NCI-H1417 (cell line): ENCODE results near the gene LRRC8B.
"Not testable (repeated sequence)": the region's sequence is repeated elsewhere in the genome, so short reads cannot be mapped to it uniquely, and the experiment has no call there.

Source experiments
- DNase-seq, 3 experiments: peaks; one replicate each; lab custom pipeline; 2025; lab: John Stamatoyannopoulos, UW

The LRRC8B gene

DNA sequence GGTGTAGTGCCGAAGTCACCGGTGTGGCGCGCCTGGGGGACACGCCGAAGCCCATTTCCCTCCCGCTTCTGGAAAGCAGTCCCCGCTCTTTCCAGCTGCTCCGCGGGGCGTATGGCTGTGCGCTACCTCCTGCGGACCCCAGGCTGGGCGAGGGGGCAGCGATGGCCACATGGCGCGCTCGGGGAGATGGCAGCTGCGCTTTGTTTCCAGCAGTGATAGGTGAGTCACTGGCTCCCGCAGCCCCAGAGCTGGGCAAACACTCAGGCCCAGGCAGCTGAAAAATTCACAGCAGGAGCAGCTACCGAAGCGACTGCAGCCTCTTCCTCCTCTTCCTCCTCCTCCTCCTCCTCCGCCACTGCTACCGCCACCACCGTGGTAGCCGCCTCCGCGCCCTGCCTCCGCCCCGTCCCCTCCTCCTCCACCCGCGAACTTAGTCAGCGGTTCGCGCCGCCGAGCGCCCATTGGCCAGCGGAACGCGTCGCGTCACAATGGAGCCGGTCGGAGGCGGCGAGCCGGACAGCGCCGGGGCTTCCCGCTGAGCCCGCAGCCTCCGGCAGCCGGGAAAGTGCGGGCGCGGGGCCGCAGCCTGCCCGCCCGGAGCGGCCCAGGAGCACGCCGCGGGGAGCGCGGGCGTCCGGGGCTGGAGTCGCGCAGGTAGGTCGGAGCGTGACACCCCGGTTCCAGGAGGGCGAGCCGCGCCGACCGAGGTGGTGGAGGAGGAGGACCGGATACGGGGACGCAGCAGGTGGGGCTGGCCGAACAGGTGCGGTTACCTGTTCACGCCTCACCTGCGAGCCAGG is at the start of gene LRRC8B:
TSS of gene LRRC8B (plus strand) at position 461 of the 800 bp plus-strand sequence. CDS start 57,822 bp downstream, outside the sequence.
- peak; percentile 89 to 96 (median 94) for DNase-seq

DNA sequence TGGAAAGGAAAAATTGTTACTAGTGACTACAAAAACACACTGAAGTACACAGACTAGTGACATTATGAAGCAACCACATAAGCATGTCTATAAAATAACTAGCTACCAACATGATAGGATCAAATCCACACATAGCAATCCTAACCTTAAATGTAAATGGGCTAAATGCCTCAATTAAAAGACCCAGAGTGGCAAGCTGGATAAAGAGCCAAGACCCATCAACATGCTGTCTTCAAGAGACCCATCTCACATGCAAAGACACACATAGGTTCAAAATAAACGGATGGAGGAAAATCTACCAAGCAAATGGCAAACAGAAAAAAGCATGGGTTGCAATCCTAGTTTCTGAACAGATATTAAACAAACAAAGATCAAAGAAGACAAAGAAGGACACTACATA is 49.4 kb upstream of the LRRC8B start:
- no peak for DNase-seq

DNA sequence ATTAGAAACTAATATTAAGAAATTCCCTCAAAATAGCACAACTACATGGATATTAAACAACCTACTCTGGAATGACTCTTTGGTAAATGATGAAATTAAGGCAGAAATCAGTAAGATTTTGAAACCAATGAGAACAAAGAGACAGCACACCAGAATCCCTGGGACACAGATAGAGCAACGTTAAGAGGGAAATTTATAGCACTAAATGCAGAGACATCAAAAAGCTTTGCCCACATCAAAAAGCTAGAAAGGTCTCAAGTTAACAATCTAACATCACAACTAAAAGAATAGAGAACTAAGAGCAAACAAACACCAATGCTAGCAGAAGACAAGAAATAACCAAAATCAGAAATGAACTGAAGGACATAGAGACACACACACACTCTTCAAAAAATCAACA is 48.6 kb upstream of the LRRC8B start:
- no peak for DNase-seq

DNA sequence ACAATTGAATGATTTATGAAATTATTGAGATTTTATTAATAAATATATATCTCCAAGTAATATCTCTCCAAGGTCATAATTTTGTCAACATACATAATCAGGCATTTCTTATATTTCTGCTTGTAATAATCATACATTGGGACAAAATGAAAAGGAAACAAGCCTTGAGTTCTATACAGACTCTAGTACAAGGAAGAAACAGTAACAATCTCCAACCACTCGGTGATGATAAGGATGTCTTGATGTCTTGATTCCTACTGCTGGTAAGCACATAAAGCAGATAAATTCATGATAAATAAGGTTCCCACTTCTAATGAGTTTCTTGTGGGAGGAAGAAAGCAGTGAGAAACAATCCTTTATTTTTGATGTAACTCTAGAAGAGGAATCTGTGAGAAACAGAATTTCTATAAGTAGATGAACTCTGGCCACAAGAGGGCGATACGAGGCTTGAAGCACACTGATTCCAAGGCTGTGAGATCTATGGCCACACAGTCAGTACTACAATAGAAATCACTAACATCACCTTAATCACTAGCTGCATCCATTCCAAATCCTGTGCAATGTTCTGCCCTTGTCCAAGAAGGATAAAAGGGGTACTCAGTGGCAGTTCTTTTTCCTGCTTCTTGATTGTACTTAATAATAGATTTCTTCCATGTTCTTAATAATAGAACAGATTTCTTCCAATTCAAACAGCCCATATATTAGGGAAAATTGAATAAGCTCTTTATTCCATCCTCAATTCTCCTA is 41.4 kb upstream of the LRRC8B start:
- peak; percentile 48 to 88 (median 81) for DNase-seq

DNA sequence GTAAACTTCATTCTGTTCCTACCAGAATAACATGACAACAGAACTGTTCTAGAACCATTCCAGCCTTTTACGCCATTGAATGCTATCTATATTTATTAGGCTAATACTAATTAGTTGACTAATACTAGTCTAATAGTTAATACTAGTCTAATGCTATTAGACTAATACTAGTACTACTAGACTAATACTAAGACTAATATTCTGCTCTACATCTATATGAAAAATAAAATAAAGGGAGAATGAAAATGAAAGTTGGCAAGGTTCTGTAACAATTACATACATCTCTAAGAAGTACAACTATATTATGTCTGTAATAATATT is 40.9 kb upstream of the LRRC8B start:
- no peak for DNase-seq

DNA sequence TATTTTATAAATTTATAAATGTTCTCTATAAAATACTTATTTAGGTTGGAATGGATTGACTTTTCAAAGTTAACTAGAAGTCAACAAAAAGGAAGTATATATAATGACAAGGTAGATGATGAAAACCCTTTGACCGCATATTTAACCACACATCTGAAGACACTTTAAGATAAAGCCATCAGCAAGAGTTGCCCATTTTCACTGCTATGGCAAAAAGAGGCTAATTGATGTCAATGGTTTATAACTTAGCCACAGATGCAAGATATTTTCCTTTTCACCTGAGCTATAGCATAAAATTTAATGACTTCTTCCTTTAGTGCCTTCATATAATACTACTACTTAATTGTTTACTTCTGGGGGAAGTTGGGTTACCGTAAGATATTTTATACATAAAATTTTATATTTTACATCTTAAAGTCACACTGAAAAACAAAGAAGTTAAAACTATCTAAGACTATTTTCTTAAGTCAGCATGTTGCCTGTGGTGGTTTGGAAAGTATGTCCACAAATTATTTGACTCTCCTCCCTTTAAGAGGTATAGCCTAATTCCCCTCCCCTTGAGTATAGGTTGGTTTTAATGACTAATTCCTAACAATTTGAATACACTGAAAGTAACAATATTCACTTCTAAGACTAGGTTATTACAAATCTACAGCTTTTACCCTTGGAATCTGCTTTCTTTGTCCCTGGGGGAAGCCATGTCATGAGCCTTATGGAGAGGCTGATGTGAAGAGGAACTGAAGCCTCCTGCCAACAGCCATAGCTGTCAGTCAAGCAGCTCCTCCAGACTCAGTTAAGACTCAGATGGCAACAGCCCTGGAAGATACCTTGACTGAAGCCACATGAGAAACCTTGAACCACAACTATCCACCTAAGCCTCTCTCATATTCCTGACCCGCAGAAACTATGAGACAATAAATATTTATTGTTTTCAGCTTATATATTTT is 40.3 kb upstream of the LRRC8B start:
- no peak for DNase-seq

DNA sequence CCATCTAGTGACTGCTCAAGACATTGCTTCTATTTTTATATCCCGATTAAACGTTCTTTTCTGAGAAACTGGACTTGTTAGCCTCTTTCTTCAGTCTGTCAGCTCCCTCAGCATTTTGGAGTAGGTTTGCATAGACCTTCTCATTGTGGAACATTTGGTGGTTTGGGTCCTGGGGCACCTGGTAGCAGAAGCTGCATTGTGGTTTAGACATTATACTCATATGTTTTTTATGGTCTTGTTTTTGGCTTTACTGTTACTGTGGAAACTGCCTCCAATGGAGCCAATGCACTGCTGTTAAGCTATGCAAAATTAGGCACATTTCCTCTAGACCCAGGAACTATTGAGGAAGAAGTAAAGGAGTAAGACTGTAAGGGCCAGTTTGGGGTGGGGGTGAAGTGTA is 36.7 kb upstream of the LRRC8B start:
- DNase-seq: no peak

DNA sequence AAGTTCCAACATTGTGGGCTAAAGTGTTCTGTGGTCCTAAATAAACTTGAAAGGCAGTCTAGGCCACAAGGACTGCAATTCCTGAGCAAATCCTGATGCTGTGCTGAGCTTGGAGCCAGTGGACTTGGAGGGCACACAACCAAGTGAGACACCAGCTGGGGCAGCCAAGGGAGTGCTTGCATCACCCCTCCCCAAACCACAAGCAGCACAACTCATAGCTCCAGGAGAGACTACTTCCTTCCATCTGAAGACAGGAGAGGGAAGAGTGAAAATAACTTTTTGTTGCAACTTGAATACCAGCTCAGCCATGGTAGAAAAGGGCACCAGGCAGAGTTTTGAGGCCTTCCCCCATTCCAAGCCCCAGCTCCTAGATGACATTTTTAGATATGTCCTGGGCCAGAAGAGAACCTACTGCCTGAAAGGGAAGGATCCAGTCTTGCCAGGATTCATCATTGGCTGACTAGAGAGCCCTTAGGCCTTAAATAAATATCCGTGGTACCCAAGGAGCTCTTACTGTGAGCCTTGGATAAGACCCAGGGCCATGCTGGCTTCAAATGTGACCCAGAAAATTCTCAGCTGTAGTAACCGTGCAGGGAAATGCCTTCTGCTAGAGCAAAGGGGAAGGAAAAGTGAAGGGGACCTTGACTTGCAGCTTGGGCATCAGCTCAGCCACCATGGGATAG is 35.4 kb upstream of the LRRC8B start:
- DNase-seq: no peak

DNA sequence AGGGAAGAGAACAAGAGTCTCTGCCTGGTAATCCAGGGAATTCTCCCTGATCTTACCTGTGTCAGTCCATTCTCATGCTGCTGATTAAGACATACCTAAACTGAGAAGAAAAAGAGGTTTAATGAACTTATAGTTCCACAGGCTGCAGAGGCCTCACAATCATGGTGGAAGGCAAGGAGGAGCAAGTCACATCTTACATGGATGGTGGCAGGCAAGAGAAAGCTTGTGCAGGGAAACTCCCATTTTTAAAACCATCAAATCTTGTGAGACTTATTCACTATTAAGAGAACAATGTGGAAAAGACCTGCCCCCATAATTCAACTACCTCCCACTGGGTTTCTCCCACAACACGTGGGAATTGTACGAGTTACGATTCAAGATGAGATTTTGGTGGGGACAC is 34.2 kb upstream of the LRRC8B start:
- no peak for DNase-seq

DNA sequence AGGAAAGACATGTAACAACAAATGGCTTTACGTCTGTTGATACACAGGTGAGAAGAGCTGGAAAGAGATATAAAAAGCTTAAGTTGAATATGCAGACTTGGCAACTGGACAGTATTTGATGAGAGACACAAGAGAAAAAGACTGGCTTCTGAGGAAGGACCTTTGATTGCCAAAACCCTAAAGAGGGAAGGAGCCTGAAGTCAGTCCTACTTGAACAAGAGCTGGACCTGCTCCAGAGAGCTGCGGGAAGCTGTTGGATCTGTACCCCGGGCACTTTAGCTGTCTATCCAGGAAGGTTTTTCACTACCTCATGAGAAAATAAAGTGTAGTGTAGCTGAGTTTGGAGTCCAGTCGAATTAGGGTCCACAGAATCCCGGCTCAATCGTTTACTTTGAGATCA is 25.3 kb upstream of the LRRC8B start:
- DNase-seq: peak in 1 of 3 experiments; percentile 43

DNA sequence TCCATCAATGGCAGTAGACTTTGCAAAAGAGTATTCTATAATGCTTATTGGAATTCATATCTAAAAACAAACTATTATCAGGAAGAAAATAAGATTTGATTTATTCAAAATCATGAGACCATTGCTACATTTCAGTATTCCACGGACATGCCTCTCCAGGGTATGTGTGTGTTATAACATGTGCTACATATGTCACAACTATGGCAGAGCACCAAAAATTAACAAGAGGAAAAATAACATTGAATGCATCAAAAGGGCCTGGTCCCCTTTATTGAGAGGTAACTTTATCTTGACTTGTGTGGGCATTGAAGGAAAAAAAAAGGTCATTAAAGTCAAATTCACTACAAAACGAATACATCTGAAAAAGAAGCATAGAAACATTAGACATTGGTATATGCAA is 22.6 kb upstream of the LRRC8B start:
- no peak for DNase-seq

DNA sequence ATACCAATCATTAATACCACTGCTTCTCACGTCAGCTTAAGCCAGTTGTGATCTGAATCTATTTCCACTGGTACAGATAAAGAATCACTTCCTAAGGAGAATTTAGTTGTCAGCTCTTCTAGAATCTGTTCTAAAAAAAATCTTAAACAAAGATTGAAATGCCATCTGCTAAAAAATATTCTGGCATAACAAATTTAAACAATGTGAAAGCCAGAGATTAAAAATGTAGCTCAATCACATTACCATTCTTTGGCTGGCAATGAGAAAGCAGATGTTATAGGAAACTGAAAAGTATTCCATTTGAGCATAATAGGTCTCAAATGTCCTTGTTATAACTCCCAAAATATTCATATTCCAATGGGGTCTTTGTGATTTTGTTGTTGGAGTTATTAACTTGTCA is 21.7 kb upstream of the LRRC8B start:
- no peak for DNase-seq

DNA sequence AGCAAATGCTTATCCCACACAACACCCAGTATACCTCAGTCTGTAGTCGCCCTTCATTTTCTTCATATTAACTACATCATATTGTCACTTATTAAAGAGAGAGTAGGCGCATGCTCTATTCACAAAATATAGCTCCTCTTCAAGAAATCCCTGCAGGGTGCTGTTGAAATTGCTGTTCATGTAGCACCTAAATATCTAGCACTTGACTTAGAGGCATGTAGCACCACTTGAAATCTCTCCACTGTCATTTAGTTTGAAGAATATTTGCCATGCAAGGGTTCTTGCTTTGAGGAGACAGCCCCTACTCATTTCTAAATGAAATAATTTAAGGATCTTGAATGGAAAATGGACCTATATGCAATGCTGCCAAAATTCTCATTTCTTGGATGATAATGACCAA is 20.9 kb upstream of the LRRC8B start:
- DNase-seq: peak in 2 of 3 experiments; percentile 34 to 77

DNA sequence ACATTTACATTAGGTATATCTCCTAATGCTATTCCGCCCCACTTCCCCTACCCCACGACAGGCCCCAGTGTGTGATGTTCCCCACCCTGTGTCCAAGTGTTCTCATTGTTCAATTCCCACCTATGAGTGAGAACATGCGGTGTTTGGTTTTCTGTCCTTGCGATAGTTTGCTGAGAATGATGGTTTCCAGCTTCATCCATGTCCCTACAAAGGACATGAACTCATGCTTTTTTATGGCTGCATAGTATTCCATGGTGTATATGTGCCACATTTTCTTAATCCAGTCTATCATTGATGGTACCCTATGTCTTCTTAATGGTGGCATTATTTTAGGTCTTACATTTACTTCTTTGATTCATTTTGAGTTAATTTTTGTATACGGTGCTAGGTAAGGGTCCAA is 14.6 kb upstream of the LRRC8B start:
- not testable (repeated sequence) for DNase-seq

DNA sequence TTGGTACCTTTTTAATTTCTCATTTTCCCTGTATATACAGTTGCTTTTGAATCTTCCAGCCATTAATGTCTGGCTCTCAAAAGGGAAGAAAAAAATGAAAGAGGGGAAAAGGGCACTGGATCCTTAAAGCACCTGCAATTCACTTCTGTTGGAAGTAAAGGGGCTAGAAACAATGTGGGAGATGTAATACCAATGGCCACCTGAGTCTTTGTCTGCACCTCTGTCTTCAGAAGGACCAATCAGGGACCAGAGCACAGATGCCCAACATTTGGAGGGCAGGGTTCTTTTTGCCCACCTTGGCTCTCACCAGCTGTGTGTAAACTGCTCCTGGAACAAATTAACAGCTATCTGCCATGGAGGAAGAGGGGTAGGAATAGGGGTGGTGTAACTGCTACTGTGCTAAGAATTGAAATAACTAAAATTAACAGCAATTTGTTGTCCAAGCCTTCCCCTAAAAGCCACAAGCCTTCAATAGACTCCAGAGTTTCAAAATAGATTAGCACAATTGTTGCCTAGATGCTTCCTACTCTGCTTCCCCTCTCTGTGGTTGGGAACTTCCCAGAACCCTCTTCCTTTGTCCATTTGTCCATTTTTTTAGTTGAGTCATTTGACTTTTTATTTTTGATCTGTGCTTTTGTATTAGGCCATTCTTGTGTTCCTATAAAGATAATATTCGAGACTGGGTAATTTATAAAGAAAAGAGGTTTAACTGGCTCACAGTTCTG is 11.5 kb upstream of the LRRC8B start:
- DNase-seq: no peak

DNA sequence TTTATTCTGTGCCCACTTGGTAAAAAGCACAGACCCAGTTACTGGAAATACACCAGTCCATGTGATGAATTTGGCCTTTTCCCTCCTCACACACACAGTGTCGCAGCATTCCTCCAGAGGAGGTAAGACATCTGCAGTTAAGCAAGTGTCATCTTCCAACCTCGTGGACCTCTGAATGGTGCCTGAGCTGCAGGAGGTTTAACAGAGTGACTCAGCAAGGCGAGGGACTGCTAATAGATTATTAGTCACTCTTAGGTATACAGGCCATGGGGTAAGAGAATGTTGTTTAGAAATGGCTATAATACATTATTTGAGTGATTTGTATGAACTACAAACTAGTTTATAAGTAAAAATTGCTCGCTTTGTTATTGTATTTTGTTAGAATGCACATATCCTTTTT is 8.6 kb upstream of the LRRC8B start:
- no peak for DNase-seq

DNA sequence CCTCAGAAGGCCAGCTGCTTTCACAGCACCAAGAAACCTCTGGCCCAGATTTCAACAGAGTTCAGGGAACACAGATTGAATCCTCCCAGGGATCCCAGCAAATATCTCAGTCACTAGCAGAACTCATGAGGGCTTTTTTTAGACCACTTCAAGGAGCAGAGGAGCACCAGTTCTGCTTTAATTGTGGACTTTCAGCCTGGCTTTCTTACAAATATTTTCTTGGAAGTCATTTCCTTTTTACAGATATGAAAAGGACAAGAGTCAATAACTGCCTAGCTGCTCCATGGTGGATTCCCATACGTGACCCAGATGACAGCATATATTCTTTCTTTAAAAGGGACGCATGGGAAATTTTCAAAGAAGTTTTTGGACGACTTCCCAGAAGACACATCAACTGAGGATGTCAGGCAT is 6.4 kb upstream of the LRRC8B start:
- DNase-seq: no peak

DNA sequence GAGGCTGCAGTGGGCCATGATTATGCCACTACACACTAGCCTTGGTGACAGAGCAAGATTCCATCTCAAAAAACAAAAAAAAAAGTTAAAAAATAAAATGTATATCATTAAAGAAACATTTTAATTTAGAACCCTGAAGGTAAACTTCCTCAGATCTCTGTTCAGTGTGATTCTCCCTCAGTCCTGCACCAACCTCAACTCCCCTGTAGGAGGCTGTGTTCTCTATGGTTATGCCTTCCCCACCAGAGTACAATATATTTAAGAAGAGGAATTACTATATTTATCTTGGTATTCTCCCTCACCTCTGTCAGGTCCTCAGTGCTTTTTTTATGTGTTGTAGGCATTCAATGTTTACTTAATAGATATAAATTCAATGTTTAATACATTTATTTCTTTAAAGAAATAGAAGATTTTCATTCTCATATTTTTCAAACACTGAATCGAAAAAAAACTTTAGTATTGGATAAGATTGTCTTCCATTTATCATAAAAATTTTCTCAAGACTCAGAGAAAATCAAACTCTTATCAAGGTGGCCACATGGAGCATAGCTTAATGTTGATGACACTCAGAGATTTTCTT is 4.8 kb upstream of the LRRC8B start:
- peak in 1 of 3 experiments; percentile 26 for DNase-seq

DNA sequence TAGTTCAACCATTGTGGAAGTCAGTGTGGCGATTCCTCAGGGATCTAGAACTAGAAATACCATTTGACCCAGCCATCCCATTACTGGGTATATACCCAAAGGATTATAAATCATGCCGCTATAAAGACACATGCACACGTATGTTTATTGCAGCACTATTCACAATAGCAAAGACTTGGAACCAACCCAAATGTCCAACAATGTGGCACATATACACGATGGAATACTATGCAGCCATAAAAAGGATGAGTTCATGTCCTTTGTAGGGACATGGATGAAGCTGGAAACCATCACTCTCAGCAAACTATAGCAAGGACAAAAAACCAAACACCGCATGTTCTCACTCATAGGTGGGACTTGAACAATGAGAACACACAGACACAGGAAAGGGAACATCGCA is 2.7 kb upstream of the LRRC8B start:
- DNase-seq: not testable (repeated sequence)

DNA sequence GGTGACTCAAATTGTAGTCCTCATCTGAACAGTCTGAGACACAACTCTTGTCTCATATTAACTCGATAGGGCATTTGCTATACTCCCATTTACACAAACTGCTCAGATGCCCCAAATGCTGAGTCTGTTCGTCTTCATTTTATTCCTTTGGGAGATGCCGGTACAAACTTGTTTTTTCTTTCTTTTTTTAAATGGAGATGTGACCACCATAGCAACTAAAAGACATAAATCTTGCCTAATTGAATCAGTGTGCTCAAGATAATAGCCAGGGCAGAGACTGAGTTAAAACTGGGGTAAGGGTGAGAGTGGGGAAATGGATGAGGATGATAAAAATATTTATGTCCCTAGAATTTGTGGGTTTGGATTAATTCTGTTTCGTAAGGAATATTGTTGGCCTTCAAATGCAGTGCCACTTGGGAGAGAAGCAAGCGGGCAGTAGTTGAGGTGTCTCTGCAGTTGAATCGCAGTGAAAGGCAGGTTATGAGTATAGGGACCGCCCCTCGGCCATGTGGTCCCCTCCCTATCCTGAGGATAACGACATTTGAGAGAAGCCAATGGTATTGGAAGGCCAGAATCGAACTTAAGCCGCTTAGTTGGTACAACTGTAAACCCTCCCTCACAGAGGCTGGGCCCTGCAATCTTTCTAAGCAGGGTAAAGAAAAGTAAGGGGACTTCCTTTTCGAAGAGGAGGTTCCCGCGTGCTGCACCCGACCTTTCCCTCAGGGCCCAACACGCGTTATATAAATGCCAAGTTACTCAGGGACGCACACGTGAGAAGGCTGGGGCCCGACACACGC is 859 bp upstream of the LRRC8B start:
- DNase-seq: peak; percentile 44 to 94 (median 90)
